Myometrial cell (primary cell): ENCODE measurements around the gene OR14K1. TPM values are rescaled to one million over a fixed set of nuclear protein-coding genes. Genes with fewer than 3 reads are reported as not detected.

ENCODE experiments used
- total RNA-seq: library from RNA; depleted of rRNA; stranded (reverse); fragments of >200 nt; gene quantifications from 2 replicates; pipeline ENCODE4 v1.2.3, GENCODE V29; 2015

OR14K1 gene, protein sequence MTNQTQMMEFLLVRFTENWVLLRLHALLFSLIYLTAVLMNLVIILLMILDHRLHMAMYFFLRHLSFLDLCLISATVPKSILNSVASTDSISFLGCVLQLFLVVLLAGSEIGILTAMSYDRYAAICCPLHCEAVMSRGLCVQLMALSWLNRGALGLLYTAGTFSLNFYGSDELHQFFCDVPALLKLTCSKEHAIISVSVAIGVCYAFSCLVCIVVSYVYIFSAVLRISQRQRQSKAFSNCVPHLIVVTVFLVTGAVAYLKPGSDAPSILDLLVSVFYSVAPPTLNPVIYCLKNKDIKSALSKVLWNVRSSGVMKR
- not detected in 2 replicates for total RNA-seq

GRCh38 chr1:247738315-247738714, at the start of gene OR14K1:
Gene OR14K1 (plus strand): TSS chr1:247738615. CDS start chr1:247738615, 0 bp downstream.

GRCh38 chr1:247716546-247716945, 21.9 kb upstream of the OR14K1 start, which contains the start of gene OR6F1:
Gene OR6F1 (minus strand): TSS chr1:247716646. CDS start chr1:247712755, 3,891 bp downstream.

DNA sequence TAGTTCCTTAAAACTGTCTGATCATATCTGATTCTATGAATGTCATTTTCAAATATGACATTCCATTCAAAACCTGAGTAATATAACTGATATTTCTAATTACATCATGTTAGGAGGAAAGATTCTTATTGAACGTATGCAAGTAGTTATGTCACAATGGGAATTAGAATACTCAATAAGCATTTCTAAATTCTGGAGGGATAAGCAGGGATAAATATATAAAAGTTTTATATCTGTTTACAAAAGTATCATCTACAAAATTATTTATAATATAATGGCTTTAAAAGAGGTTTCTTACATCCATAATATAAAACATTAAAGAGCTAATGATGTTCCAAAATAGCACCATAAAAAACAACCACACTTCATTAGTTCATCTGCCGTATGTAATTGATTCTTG, 9.6 kb downstream of the OR14K1 start, which contains the start of gene OR14A2:
OR14A2 (minus strand) TSS at position 101 of the 400 bp plus-strand sequence.

GRCh38 chr1:247760456-247760855, 22.0 kb downstream of the OR14K1 start, which contains the start of gene OR1C1:
Gene OR1C1 (minus strand): TSS chr1:247760556. CDS start chr1:247758406, 2,150 bp downstream.

Other genes starting within 250 kb of the OR14K1 start
- not detected in 2 replicates for gene OR2C3, start 202.2 kb upstream of the OR14K1 start, total RNA-seq
- gene GCSAML, start 189.5 kb upstream of the OR14K1 start, total RNA-seq: not detected in 2 replicates
- gene OR2G2, start 150.3 kb upstream of the OR14K1 start, total RNA-seq: not detected in 2 replicates
- not detected in 2 replicates for gene OR2G3, start 133.0 kb upstream of the OR14K1 start, total RNA-seq
- not detected in 2 replicates for gene OR13G1, start 58.9 kb upstream of the OR14K1 start, total RNA-seq
- gene OR6F1, start 22.0 kb upstream of the OR14K1 start, total RNA-seq: not detected in 2 replicates
- gene OR14A2, start 9.5 kb downstream of the OR14K1 start, total RNA-seq: not detected in 2 replicates
- not detected in 2 replicates for gene OR1C1, start 21.9 kb downstream of the OR14K1 start, total RNA-seq
- gene OR14A16, start 85.5 kb downstream of the OR14K1 start, total RNA-seq: not detected in 2 replicates
- not detected in 2 replicates for gene OR11L1, start 103.3 kb downstream of the OR14K1 start, total RNA-seq
- gene TRIM58, start 118.6 kb downstream of the OR14K1 start, total RNA-seq: 0.29 TPM in 1 of 2 replicates, not detected in the other
- not detected in 2 replicates for gene OR2W3, start 157.0 kb downstream of the OR14K1 start, total RNA-seq
- gene OR2T8, start 181.6 kb downstream of the OR14K1 start, total RNA-seq: not detected in 2 replicates
- not detected in 2 replicates for gene OR2AJ1, start 186.3 kb downstream of the OR14K1 start, total RNA-seq
- gene OR2L8, start 210.2 kb downstream of the OR14K1 start, total RNA-seq: not detected in 2 replicates
- not detected in 2 replicates for gene OR2AK2, start 226.6 kb downstream of the OR14K1 start, total RNA-seq